Body of pancreas (tissue), 4 donors: ENCODE data around the gene HTATSF1. TPM values are rescaled to one million over a fixed set of nuclear protein-coding genes. Genes with fewer than 3 reads are reported as not detected.

ENCODE experiments used
- ATAC-seq: fragments of 150-250 bp; one replicate; pipeline ENCODE4 v1.9.1; 2016
- DNase-seq, 4 donors: peaks; one replicate each; pipeline ENCODE4 v3.0.0-alpha.2; 2019
- H3K27ac ChIP-seq, 4 donors: fragments of 200-600 bp; sonication (generic); 1 replicate in 3 of 4; 2 replicates in 1 of 4; pipeline versions ENCODE4 v1.5.1 to v1.6.1; 2016 to 2019; ENCODE audit warnings: mild to moderate bottlenecking in 1 of 4, mixed read lengths in 1 of 4, moderate library complexity in 1 of 4
- H3K27me3 ChIP-seq, 2 donors: fragments of 200-600 bp; sonication (generic); one replicate each; pipeline ENCODE4 v1.6.0; 2016; ENCODE audit warnings: mild to moderate bottlenecking in 1 of 2
- H3K36me3 ChIP-seq, 2 donors: fragments of 200-600 bp; sonication (generic); replicated peaks in 1 of 2; 2 replicates each; pipeline ENCODE4 v1.5.1; 2016; ENCODE audit warnings: low read depth in 2 of 2; ENCODE audit not compliant: insufficient read depth in 1 of 2
- H3K4me1 ChIP-seq: fragments of 200-600 bp; sonication (generic); one replicate; pipeline ENCODE4 v1.6.0; 2016
- H3K4me3 ChIP-seq, 2 donors: fragments of 200-600 bp; sonication (generic); 1 replicate in 1 of 2; 2 replicates in 1 of 2; pipeline ENCODE4 v1.5.1; 2016 to 2019
- H3K9me3 ChIP-seq, 3 donors: fragments of 200-600 bp; sonication (generic); 1 replicate in 2 of 3; 2 replicates in 1 of 3; pipeline ENCODE4 v1.5.1; 2016
- CTCF ChIP-seq, 7 experiments: fragments of 450-650 bp in 4 of 7; fragments of 200-600 bp in 3 of 7; sonication (generic) in 3 of 7; IDR thresholded peaks; one replicate each; pipeline ENCODE4 v1.5.1; 2016 to 2019; ENCODE audit warnings: antibody characterized with exemption in 7 of 7
- POLR2A ChIP-seq, 3 donors: fragments of 450-650 bp; IDR thresholded peaks; one replicate each; pipeline ENCODE4 v1.6.1; 2016; ENCODE audit warnings: antibody characterized with exemption in 3 of 3, mild to moderate bottlenecking in 2 of 3
- WGBS, 2 donors: methylation state at CpG; one replicate each; pipeline ENCODE4 v1.1.5; 2017; 5-methylcytosine and 5-hydroxymethylcytosine counted together
- intact Hi-C: fragments of 100-400 bp; cut with DNase I; formaldehyde crosslinking; loops from one replicate; pipeline ENCODE4 v1.15.1; 2023
- total RNA-seq, 2 donors: library from RNA; depleted of rRNA; stranded (reverse); fragments of >200 nt; gene quantifications; one replicate each; pipeline ENCODE4 v1.1.0, GENCODE V29; 2016

HTATSF1 gene
- total RNA-seq, 2 donors from 2014 or later, result 27.8 to 44.2 TPM

GRCh38 chrX:136453114-136453513 is 44.3 kb upstream of the HTATSF1 start:
- H3K36me3 ChIP-seq, result no peaks in the 10 kb centered on the region
- intact Hi-C loops, result no loop called here
- TF ChIP-seq POLR2A (IDR thresholded peaks at IDR 0.05) (no peak), CTCF (IDR thresholded peaks at IDR 0.05) (no peak)
- no peaks in the 10 kb centered on the region for H3K27me3 ChIP-seq
- H3K4me1 ChIP-seq, result no peaks in the 10 kb centered on the region
- DNase-seq (no peak), ATAC-seq (no peak)
- WGBS, 2 donors, result 69 to 72% methylated on average over 1 of the region's 1 CpG
- H3K9me3 ChIP-seq, result no peaks in the 10 kb centered on the region
- H3K4me3 ChIP-seq, result no peak overlapping the region
- H3K27ac ChIP-seq, result no peak overlapping the region

DNA sequence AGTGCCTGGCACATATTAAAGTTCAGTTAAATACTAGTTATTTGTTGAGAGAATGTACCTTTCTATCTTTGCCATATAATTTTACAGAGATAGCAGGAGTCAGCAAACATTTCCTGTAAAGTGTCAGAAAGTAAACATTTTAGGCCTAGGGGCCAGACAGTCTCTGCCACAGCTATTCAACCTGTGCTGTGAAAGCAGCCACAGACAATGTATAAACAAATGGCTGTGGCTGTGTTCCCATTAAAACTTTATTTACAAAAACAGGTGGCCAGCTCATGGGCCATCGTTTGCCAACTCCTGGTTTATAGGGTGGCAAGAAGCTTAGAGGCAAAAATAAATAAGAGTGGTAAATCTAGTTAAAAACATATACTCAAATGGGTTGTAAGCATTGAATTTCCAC is 43.6 kb upstream of the HTATSF1 start:
- Histone ChIP-seq H3K27me3 (no peaks in the 10 kb centered on the region), H3K27ac (no peak overlapping the region), H3K4me3 (no peak overlapping the region), H3K9me3 (no peaks in the 10 kb centered on the region), H3K36me3 (no peaks in the 10 kb centered on the region), H3K4me1 (no peaks in the 10 kb centered on the region)
- no peak for ATAC-seq
- 27 to 54% methylated on average over 1 of the region's 1 CpG for WGBS, 2 donors
- TF ChIP-seq CTCF (IDR thresholded peaks at IDR 0.05), result no peak
- TF ChIP-seq POLR2A (IDR thresholded peaks at IDR 0.05), result no peak
- intact Hi-C loops, result no loop called here
- DNase-seq, result no peak

DNA sequence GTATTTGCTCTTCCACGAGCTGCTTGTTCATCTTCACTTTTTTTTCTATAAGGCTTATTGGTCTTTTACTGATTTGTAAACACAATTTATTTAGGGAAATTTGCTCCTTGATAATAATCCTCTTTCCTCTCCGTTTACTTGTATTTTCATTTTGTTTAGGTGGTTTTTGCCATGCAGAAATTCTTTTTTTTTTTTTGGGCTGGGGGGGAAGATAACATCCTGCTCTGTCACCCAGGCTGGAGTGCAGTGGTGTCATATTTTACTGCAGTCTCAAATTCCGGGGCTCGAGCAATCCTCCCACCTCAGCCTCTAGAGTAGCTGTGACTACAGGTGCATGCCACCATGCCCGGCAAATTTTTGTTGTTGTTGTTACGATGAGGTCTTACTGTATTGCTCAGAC is 41.3 kb upstream of the HTATSF1 start:
- ATAC-seq (no peak), DNase-seq (no peak)
- intact Hi-C loops, result no loop called here
- Histone ChIP-seq H3K27me3 (no peaks in the 10 kb centered on the region), H3K4me1 (no peaks in the 10 kb centered on the region), H3K36me3 (no peaks in the 10 kb centered on the region), H3K4me3 (no peak overlapping the region), H3K9me3 (no peaks in the 10 kb centered on the region), H3K27ac (no peak overlapping the region)
- TF ChIP-seq CTCF (IDR thresholded peaks at IDR 0.05), result no peak
- TF ChIP-seq POLR2A (IDR thresholded peaks at IDR 0.05), result no peak
- 73 to 81% methylated on average over 4 to 5 of the region's 6 CpGs for WGBS, 2 donors

- Histone ChIP-seq H3K4me1 (no peaks in the 10 kb centered on the region), H3K9me3 (no peaks in the 10 kb centered on the region), H3K36me3 (no peaks in the 10 kb centered on the region), H3K27me3 (no peaks in the 10 kb centered on the region), H3K4me3 (no peak overlapping the region), H3K27ac (no peak overlapping the region)
- intact Hi-C loops, result no loop called here
- ATAC-seq, result no peak
- no peak for DNase-seq
- TF ChIP-seq CTCF (IDR thresholded peaks at IDR 0.05) (no peak), POLR2A (IDR thresholded peaks at IDR 0.05) (no peak)
- 57 to 69% methylated on average over 5 of the region's 5 CpGs for WGBS, 2 donors
Observed at GRCh38 chrX:136457303-136457917, 40.0 kb upstream of the HTATSF1 start.

DNA sequence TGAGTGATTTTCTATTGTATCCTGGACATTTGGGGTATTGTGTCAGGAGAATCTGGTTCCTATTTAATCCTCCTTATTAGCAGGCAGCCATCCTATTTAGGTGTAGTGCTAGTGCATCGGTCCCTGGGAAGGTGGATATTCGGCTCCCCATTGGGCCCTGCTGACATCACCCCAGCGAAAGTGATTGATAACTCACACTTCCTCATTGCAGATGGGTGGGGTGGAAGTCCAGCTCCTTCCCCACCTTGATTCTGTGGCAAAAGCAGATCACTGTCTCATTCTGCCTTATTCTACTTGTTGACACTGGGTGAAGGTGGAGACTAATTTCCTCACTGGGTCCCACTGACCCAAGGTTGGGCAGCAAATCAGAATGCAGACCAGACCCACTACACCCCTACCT is 32.8 kb upstream of the HTATSF1 start:
- no peak overlapping the region for H3K4me3 ChIP-seq
- intact Hi-C loops, result no loop called here
- H3K9me3 ChIP-seq, result no peaks in the 10 kb centered on the region
- DNase-seq (no peak), ATAC-seq (no peak)
- H3K4me1 ChIP-seq, result no peaks in the 10 kb centered on the region
- TF ChIP-seq CTCF (IDR thresholded peaks at IDR 0.05), result no peak
- no peak for TF ChIP-seq POLR2A (IDR thresholded peaks at IDR 0.05)
- H3K27ac ChIP-seq, result no peak overlapping the region
- no peaks in the 10 kb centered on the region for H3K36me3 ChIP-seq
- no peaks in the 10 kb centered on the region for H3K27me3 ChIP-seq
- 67 to 78% methylated on average over 3 of the region's 3 CpGs for whole genome bisulfite sequencing, 2 donors
